Panc1 (cell line): ENCODE results near the gene DPM2.

ENCODE experiments used
- POLR2AphosphoS5 ChIP-seq: IDR thresholded peaks from 2 replicates; pipeline ENCODE4 v1.6.1; 2012; ENCODE audit warnings: mild to moderate bottlenecking, low read depth, low read length, moderate library complexity
- SIN3A ChIP-seq: IDR thresholded peaks from 2 replicates; pipeline ENCODE4 v1.6.1; 2012; ENCODE audit warnings: low read depth, mild to moderate bottlenecking, low read length, moderate library complexity, borderline replicate concordance; ENCODE audit not compliant: insufficient read depth
- TF ChIP-seq, protein P1 (sequence below): fragments of 450-650 bp; IDR thresholded peaks from 2 replicates; pipeline ENCODE4 v1.5.1; 2017; ENCODE audit warnings: mild to moderate bottlenecking

DNA sequence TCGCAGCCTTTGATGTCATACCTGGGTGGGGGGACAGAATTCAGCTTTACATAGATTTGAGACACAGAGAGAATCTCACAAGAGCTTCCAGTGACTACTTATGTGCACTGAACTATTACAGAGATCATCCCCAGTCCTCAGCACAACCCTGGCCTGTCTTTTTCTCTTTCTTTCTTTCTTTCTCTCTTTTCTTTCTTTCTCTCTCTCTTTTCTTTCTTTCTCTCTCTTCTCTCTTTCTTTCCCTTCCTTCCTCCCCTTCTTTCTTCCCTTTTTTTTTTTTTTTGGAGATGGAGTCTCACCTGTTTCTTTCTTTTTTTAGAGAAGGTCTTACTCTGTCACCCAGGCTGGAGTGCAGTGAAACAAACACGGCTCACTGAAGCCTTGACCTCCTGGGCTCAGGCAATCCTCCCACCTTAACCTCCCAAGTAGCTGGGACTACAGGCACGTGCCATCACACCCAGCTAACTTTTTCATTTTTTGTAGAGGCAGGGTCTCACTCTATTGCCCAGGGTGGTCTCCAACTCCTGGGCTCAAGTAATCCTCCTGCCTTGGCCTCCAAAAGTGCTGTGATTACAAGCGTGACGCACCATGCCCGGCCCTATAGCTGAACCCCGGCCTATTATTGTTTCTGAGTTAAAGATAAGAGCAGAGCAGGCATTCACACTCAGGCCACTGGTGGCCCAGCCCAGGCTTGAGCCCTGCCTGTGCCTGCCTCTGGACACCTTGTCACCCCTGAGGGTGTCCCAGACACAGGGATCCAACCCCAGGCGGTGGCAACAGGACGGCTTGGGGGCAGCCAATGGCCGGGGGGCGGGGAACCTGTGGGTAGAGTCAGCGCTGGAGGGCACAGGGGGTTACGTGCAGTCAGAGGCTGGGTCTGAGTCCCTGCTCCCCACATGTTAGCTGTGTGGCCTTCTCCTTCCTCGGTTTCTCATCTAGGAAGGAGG, 11.4 kb downstream of the DPM2 start:
- TF ChIP-seq, protein P1, sequence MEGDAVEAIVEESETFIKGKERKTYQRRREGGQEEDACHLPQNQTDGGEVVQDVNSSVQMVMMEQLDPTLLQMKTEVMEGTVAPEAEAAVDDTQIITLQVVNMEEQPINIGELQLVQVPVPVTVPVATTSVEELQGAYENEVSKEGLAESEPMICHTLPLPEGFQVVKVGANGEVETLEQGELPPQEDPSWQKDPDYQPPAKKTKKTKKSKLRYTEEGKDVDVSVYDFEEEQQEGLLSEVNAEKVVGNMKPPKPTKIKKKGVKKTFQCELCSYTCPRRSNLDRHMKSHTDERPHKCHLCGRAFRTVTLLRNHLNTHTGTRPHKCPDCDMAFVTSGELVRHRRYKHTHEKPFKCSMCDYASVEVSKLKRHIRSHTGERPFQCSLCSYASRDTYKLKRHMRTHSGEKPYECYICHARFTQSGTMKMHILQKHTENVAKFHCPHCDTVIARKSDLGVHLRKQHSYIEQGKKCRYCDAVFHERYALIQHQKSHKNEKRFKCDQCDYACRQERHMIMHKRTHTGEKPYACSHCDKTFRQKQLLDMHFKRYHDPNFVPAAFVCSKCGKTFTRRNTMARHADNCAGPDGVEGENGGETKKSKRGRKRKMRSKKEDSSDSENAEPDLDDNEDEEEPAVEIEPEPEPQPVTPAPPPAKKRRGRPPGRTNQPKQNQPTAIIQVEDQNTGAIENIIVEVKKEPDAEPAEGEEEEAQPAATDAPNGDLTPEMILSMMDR: no peak
- TF ChIP-seq POLR2AphosphoS5 (no peak), SIN3A (no peak)
